Calu3 (cell line): ENCODE measurements around the gene CELA2A. TPM values are rescaled to one million over a fixed set of nuclear protein-coding genes. Genes with fewer than 3 reads are reported as not detected.
"Not testable (repeated sequence)": the region's sequence is repeated elsewhere in the genome, so short reads cannot be mapped to it uniquely, and the experiment has no call there.

ENCODE experiments used
- BruUV-seq: library from RNA; stranded (reverse); fragments of 400-500 nt; replicated peaks from 2 replicates; lab custom pipeline; 2021; lab: Mats Ljungman, UMichigan
- CTCF ChIA-PET: fragments of 300-600 bp; sonication (Branson Sonifier 250); formaldehyde crosslinking; loops from one replicate; lab custom pipeline; 2022; ENCODE audit warnings: antibody characterized with exemption; lab: Charles Lee
- DNase-seq: peaks from one replicate; pipeline ENCODE4 v3.0.0; 2022
- H3K27ac Mint-ChIP-seq: one replicate; pipeline ENCODE4 v1.8.0; 2022; ENCODE audit warnings: mixed read lengths; ENCODE audit not compliant: unreplicated experiment
- H3K27me3 Mint-ChIP-seq: one replicate; pipeline ENCODE4 v1.8.0; 2022; ENCODE audit warnings: mixed read lengths; ENCODE audit not compliant: unreplicated experiment
- H3K36me3 Mint-ChIP-seq: one replicate; pipeline ENCODE4 v1.8.0; 2022; ENCODE audit warnings: mild to moderate bottlenecking, moderate library complexity, mixed read lengths; ENCODE audit not compliant: insufficient read depth, unreplicated experiment
- H3K4me1 Mint-ChIP-seq: one replicate; pipeline ENCODE4 v1.8.0; 2022; ENCODE audit warnings: mild to moderate bottlenecking, low read depth, mixed read lengths; ENCODE audit not compliant: unreplicated experiment
- H3K4me3 Mint-ChIP-seq: one replicate; pipeline ENCODE4 v1.8.0; 2022; ENCODE audit warnings: mild to moderate bottlenecking, low read depth, moderate library complexity, mixed read lengths; ENCODE audit not compliant: unreplicated experiment
- H3K9me3 Mint-ChIP-seq: one replicate; pipeline ENCODE4 v1.8.0; 2022; ENCODE audit warnings: low read depth, mixed read lengths; ENCODE audit not compliant: unreplicated experiment
- CTCF ChIP-seq: fragments of 200-600 bp; IDR thresholded peaks from one replicate; pipeline ENCODE4 v1.8.0; 2022; ENCODE audit warnings: antibody characterized with exemption; ENCODE audit not compliant: unreplicated experiment
- intact Hi-C: fragments of 100-400 bp; cut with micrococcal nuclease; formaldehyde crosslinking; loops from one replicate; pipeline ENCODE4 v1.10.0; 2022; ENCODE audit not compliant: unreplicated experiment
- total RNA-seq: library from RNA; stranded (reverse); gene quantifications from 2 replicates; pipeline ENCODE4 v1.2.3, GENCODE V29; 2022

CELA2A gene
- total RNA-seq, 1 experiment from 2014 or later: not detected

GRCh38 chr1:15426492-15427279 lies 29.8 kb upstream of the CELA2A start:
- H3K27ac Mint-ChIP-seq: peak overlapping the region; percentile 50
- no peak overlapping the region for H3K4me3 Mint-ChIP-seq
- intact Hi-C loops: no loop called here
- H3K27me3 Mint-ChIP-seq: no peaks in the 10 kb centered on the region
- peaks cover 25% of the 10 kb centered on the region for H3K4me1 Mint-ChIP-seq
- no TSS peak for BruUV-seq
- DNase-seq: no peak
- CTCF ChIA-PET: no interaction called here
- H3K9me3 Mint-ChIP-seq: no peaks in the 10 kb centered on the region
- TF ChIP-seq CTCF: no peak
- peaks cover 35% of the 10 kb centered on the region for H3K36me3 Mint-ChIP-seq

- DNase-seq: no peak
- intact Hi-C loops: no loop called here
- no peak for TF ChIP-seq CTCF
- no peaks in the 10 kb centered on the region for H3K27me3 Mint-ChIP-seq
- no peak overlapping the region for H3K27ac Mint-ChIP-seq
- peaks cover 37% of the 10 kb centered on the region for H3K36me3 Mint-ChIP-seq
- no peaks in the 10 kb centered on the region for H3K9me3 Mint-ChIP-seq
- H3K4me1 Mint-ChIP-seq: peaks cover 25% of the 10 kb centered on the region
- no peak overlapping the region for H3K4me3 Mint-ChIP-seq
- BruUV-seq: no TSS peak
- CTCF ChIA-PET: interaction anchor here (1.2 kb wide), 1 partner anchor 104 kb away, joined by 3 read pairs; no protein-coding TSS in a partner anchor
Measured at GRCh38 chr1:15427280-15427666, 29.3 kb upstream of the CELA2A start.

- H3K9me3 Mint-ChIP-seq, intact Hi-C loops, H3K27me3 Mint-ChIP-seq, H3K27ac Mint-ChIP-seq, BruUV-seq, DNase-seq, H3K4me3 Mint-ChIP-seq: not testable (repeated sequence)
- H3K36me3 Mint-ChIP-seq: peaks cover 47% of the 10 kb centered on the region
- H3K4me1 Mint-ChIP-seq: peaks cover 25% of the 10 kb centered on the region
- CTCF ChIA-PET: interaction anchor here (1.2 kb wide), 1 partner anchor 105 kb away, joined by 3 read pairs; no protein-coding TSS in a partner anchor
Measured at GRCh38 chr1:15428252-15428651, 28.3 kb upstream of the CELA2A start.

GRCh38 chr1:15428815-15429435 lies 27.6 kb upstream of the CELA2A start:
- no peak for DNase-seq
- CTCF ChIA-PET: no interaction called here
- no peak for TF ChIP-seq CTCF
- intact Hi-C loops: no loop called here
- BruUV-seq: no TSS peak
- Mint-ChIP-seq H3K9me3 (no peaks in the 10 kb centered on the region), H3K4me1 (peaks cover 23% of the 10 kb centered on the region), H3K27ac (no peak overlapping the region), H3K27me3 (no peaks in the 10 kb centered on the region), H3K36me3 (peaks cover 44% of the 10 kb centered on the region), H3K4me3 (no peak overlapping the region)
